ENCODE results near the gene FMN2. TPM values are rescaled to one million over a fixed set of nuclear protein-coding genes. Genes with fewer than 3 reads are reported as not detected.
A peak's percentile ranks its signal among the peaks of the same experiment; 100 is the strongest.

Gene FMN2
- total RNA-seq, 1 donor from 2014 or later, result 61.1 TPM

DNA sequence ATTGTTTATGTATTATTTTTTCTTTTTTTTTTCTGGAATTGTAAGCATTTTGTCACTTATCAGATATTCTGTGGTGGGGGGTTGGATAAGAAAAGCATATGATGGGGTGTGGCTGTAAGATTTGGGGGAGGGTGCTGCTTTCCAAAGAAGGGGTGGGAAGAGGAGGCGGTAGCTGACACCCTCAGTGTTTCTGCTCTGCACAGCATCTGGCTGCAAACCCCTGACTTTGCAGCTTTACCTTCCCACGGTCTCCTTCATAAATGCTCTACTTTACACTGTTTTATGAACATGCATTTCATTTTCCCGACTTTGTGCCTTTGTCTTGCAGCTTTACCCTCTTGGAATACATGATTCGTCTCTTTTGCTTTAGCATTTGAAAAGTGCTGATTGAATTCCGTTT lies 7.6 kb downstream of the FMN2 start:
- DNase-seq, result no peak

GRCh38 chr1:240099748-240100147 lies 8.1 kb downstream of the FMN2 start:
- no peak for DNase-seq

GRCh38 chr1:240100371-240100934 lies 8.8 kb downstream of the FMN2 start:
- DNase-seq, result no peak

GRCh38 chr1:240101306-240101705 lies 9.6 kb downstream of the FMN2 start:
- no peak for DNase-seq

DNA sequence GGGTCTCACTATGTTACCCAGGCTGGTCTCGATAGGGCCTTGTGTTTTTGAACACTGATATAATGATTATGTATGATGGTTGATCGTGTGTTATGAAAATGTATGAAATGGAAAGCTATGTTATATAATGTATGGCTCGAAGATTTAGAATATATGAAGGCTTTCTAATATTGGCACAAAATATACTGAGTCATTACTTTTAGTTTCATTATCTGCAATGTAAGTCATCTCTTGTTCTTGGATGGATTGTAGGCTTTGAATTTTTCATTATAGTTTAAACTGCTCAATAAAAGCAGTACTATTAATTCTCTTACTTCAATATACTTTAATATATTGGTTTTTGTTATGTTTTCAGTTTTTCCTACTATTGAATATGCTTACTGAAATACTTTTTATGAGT lies 10.1 kb downstream of the FMN2 start:
- no peak for DNase-seq

GRCh38 chr1:240104672-240105071 lies 13.0 kb downstream of the FMN2 start:
- no peak for DNase-seq

GRCh38 chr1:240107058-240107684 lies 15.5 kb downstream of the FMN2 start:
- DNase-seq, result no peak

DNA sequence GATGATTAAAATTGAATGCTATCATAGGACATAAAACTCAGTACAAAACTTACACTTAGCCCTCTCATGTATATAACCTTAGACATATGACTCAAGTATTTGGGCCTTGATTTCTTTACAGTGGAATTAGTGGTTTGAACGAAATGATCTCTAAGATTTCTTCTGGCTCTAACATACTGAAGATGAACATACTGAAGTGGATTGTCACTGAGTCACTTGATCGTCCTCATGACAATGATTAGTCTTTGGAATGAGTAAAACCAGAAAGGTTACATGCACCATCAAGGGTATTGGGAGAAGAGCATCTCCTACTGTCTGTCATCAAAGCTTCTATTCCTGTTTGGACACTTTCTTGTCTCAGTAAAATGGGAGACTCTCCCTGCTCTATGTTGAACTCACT lies 17.4 kb downstream of the FMN2 start:
- DNase-seq, result no peak

DNA sequence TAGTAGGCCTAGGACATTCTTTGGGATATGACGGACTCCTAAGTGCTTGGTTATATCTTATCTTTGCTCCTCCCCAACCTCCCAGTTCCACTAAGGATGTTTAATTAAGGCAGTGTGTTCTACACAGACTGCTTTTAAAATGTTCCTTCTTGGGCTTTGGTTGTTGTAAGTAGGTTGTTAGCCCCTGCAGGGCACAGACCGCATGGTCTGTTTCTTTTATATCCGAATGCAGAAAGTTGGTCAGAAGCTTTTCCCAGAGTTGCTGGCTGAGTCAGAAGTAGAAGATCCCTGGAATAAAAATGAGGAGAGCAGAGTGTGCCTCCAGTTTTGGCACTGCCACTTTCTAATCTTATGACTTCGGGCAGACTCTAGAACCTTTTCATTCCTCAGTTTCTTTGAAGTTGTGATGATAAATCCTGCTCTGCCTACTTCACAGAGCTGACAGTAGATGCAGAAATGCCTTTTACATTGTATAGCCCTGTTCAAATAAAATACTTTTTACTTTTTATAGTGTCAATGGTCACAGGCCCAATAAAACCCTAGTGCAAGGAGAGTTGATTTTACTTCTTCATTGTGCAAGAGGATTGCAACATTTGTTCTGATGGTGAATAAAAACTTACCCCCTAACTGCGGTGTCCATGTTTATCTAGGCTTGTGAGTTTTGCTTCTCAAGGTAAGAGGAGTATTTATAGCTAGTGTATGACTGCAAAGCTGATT lies 18.4 kb downstream of the FMN2 start:
- DNase-seq, result peak; percentile 39

DNA sequence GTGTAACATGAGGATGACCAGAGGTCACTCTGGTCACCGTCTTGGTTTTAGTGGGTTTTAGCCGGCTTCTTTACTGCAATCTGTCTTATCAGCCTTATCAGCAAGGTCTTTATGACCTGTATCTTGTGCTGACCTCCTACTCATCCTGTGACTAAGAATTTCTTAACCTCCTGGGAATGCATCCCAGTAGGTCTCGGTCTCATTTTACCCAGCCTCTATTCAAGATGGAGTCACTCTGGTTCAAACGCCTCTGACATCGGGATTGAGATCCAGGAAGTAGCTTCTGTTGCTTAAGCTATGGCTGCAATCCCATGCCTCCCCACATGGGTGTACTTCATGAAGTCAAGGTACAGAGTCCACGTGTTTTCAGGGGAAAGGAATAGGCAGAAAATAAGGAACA lies 19.9 kb downstream of the FMN2 start:
- DNase-seq, result no peak

- DNase-seq, result no peak
Measured at GRCh38 chr1:240114222-240114621, 22.5 kb downstream of the FMN2 start.

DNA sequence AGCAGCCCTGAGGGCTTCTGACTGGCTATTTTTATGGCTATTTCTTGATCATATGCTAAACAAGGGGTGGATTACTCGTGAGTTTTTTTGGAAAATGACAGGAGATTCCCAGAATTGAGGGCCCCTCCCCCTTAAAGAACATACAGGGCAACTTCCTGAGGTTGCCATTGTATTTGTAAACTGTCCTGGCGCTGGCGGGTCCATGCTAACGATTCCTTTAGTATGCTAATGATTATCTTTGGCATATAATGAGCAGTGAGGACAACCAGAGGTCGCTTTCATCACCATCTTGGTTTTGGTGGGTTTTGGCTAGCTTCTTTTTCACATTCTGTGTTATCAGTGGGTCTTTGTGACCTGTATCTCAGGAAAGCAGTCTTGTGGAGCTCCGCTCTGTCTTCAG lies 24.1 kb downstream of the FMN2 start:
- no peak for DNase-seq

GRCh38 chr1:240116831-240117769 lies 25.4 kb downstream of the FMN2 start:
- DNase-seq, result no peak

DNA sequence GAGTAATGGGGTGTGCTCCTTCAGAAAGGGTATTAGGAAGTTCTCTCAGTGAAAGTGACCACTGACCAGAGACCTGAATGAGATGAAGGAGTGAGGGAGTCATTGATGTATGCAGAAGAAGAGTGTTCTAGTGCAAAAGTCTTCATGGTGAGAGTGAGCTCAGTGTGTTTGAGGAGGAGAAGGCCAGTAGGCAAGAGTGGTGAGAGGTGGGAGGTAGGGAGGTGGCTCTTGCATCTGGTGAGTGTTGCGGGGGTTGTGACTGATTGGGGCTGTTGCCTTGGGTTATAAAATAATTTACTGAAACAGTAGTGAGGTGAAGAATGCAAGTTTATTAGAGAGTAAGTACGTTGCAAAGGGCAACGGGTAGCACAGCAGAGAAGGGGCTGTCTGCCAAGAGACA lies 26.2 kb downstream of the FMN2 start:
- no peak for DNase-seq

DNA sequence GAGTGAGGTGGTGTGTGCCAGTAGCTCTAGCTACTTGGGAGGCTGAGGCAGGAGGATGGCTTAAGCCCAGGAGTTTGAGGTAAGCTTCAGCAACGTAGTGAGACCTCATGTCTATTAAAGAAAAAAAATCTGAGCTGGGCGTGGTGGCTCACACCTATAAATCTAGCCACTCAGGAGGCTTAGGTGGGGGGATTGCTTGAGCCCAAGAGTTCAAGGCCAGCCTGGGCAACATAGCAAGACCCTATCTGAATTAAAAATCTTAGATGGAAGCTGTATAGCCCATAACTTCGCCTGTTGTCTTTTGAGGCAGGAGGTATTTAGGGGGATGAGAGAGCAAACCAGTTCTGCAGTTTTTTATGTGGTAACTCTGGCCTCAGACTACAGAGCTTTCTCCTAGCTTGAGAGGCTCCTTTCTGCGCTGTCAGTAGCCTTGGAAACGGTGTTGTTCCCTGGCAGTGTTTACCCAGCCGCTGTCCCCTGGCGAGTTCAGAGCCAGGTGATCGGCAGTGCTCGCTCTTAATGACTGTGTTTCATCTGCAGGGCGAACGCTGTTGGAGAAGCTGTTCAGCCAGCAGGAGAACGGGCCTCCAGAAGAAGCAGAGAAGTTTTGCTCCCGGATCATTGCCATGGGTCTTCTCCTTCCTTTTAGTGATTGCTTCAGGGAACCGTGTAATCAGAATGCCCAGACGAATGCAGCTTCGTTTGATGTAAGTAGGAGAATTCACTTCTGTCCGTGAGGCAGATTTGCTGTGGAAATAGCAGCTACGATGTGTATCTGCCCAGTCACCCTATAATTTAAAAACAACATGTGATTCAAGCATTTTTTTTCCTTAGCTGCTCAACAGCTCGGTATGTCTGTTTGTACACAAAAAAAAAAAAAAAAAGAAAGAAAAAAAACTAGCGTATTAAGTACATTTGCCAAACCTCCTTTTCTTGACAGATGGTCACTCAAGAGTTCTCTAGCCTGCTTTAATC lies 31.2 kb downstream of the FMN2 start:
- DNase-seq, result peak; percentile 43

GRCh38 chr1:240126821-240127220 lies 35.1 kb downstream of the FMN2 start:
- DNase-seq, result no peak

GRCh38 chr1:240128366-240128765 lies 36.7 kb downstream of the FMN2 start:
- no peak for DNase-seq

DNA sequence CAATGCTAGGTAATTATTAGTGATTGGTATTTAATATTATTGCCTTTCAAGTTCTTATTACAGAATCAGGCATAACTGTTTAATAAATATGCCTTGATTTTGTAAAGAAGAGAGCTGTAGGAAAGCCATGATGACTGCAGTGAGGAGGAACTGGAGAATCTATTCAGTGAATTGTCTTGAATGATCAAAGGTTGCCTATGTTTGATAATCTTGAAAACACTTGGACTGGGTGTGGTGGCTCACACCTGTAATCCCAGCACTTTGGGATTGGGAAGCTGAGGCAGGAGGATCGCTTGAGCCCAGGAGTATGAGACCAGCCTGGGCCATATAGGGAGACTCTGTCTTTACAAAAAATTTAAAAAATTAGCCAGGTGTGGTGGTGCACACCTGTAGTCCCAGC lies 42.4 kb downstream of the FMN2 start:
- no peak for DNase-seq

DNA sequence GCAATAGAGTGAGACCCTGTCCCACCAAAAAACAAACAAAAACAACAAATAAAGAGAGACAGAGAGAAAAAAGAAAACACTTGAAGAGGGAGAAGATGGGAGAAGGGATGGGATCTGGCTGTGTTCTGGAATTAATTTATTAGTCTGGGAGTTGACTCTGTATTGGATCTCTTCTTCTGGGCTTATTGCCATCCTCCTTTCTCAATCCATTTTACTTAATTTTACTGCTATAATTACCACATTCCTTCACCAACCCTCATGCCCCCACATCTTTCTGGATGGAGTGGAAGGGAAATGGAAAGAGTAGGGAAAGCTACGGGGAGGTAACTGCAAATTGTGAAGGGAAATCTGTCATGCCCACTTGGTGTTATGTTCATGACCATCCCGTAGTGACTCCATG lies 42.9 kb downstream of the FMN2 start:
- no peak for DNase-seq

- DNase-seq, result no peak
Measured at GRCh38 chr1:240136402-240136801, 44.7 kb downstream of the FMN2 start.

- no peak for DNase-seq
Measured at GRCh38 chr1:240138867-240139266, 47.2 kb downstream of the FMN2 start.

- no peak for DNase-seq
Measured at GRCh38 chr1:240139511-240139910, 47.8 kb downstream of the FMN2 start.
